Measurements from ENCODE around the gene UBL7.

The UBL7 gene

DNA sequence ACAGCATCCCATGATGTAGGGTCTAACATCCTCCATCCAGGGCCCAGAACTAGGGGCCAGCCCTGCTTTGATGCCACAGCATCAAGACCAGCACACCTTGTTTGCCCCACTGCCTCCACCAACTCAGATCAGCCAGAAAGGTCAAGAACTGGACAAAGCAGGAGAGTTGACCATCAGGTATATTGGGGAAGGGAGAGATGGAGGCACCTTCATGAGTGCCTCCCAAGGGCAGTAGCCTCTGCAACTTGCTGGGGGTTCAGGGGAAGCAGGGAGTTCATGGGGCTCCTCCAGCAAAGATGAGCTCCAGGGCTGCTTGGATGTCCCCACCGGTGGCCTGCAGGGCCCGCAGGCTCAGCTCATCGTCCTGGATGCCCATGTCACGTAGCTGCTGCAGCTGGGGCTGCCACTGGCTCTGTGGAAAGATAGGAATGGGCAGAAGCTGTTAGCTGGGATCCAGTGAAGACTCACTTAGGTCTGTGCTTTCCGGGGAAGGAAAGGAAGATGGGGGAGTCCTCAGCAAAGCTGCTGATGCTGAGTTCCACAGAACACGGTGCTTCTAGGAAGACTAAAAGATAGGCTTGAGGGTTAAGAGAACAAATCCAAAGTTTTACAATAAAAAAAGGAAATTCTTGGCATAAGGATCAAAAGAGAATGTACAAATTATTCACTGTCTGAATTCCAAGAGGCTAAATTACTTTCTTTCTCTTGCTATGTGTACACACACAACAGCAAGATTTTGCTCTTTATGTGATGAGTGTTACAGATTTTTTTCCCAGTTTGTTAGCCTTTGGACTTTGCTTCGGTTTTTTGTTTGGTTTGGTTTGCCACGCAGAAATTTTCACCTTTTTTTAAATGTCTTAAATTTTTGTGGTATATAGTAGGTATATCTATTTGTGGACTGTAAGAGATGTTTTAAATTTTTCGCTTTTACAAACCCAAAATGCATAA is 14.9 kb downstream of the UBL7 start:
- peaks cover 68% of the 10 kb centered on the region for H3K36me3 ChIP-seq
- no peaks in the 10 kb centered on the region for H3K9me3 ChIP-seq
- no peak overlapping the region for H3K27ac ChIP-seq
- H3K4me1 ChIP-seq (ENCODE audit: control insufficient read depth in 1 of 2, insufficient read depth in 1 of 2, low read depth in 1 of 2, low read length in 1 of 2): no peaks in the 10 kb centered on the region
- no peak overlapping the region for H3K4me3 ChIP-seq (ENCODE audit: low read depth in 1 of 2, low read length in 1 of 2)
- TF ChIP-seq, protein P1, sequence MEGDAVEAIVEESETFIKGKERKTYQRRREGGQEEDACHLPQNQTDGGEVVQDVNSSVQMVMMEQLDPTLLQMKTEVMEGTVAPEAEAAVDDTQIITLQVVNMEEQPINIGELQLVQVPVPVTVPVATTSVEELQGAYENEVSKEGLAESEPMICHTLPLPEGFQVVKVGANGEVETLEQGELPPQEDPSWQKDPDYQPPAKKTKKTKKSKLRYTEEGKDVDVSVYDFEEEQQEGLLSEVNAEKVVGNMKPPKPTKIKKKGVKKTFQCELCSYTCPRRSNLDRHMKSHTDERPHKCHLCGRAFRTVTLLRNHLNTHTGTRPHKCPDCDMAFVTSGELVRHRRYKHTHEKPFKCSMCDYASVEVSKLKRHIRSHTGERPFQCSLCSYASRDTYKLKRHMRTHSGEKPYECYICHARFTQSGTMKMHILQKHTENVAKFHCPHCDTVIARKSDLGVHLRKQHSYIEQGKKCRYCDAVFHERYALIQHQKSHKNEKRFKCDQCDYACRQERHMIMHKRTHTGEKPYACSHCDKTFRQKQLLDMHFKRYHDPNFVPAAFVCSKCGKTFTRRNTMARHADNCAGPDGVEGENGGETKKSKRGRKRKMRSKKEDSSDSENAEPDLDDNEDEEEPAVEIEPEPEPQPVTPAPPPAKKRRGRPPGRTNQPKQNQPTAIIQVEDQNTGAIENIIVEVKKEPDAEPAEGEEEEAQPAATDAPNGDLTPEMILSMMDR (IDR thresholded peaks at IDR 0.05): no peak
- H3K27me3 ChIP-seq: no peaks in the 10 kb centered on the region

DNA sequence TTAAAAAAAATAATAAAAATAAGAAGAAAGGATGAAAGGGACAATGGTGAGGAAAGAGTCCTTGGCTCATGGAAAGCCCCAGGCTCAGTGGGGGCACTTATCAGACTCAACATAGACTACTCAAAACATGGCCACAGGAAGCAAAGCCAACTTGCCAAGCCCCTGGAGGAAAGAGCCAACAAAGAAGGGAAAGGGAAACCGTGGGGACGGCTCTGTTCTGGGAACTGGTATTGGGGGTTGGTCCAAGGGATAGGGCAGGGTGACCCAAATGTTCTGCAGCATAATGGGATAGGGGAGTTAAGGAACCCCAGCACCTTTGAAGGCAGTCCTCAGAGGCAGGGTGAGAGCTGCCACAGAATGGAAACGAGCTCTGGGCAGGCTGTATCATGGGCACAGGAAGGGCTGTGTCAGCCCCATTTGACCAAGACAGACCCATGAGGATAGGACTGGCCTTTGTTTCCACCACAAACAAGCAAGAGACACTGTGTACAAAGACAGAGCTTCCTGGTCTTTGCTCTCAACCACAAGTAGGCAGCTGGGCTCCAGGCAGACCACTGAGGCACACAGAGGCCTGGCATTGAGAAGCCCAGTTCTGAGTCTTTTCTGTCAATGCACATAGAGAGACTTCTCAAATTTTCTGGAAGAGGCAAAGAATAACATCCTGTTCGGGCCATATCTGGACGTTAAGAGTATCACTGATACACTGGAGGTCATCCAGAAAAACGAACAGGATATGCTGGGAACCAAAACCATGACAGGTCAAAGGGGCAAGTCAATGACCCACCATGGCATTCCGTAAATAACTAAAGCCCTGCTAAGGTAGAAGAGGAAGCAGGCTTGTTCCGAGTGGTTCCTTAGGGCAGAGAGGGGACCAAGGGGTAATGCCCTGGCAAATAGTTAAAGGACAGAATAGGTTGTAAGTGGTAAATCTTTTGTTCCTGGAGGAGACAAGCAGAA is 16.6 kb downstream of the UBL7 start:
- TF ChIP-seq, protein P1 (IDR thresholded peaks at IDR 0.05): no peak
- no peak overlapping the region for H3K27ac ChIP-seq
- H3K36me3 ChIP-seq: peaks cover 51% of the 10 kb centered on the region

DNA sequence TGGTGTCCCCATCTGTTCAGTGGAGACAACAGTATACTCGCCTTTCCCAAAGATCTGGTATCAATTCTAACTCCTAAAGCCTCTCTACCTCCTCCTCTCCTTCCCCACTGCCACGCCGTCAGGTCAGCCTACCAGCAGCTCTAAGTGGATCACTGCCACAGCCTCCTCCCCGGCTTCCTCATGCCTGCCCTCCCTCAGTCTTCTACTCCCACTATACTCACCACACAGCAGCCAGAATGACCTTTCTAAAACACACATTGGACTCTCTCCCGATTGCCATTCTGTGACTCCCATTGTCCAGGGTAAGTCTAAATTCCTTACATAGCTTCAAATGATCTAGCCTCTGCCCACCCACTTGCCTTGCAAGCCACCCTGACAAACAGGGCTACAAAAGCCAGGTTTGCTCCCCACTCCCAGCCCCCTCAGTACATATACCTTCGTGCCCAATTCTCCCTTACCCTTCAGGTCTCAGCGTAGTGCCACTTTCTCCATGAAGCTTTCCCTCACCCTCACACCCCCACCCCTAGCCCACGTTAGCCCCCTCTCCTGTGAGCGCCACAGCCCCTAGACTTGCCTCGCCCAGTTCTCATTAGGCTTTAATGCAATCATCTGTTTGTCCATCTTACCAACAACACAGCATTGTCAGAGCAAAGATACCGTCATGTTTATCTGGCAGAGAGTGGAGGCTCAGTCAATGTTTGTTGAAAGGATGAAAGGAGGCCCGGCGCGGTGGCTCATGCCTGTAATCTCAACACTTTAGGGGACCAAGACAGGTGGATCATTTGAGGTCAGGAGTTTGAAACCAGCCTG is 17.7 kb downstream of the UBL7 start:
- TF ChIP-seq, protein P1 (IDR thresholded peaks at IDR 0.05): no peak
- Histone ChIP-seq H3K4me1 (ENCODE audit: control insufficient read depth in 1 of 2, insufficient read depth in 1 of 2, low read depth in 1 of 2, low read length in 1 of 2) (no peaks in the 10 kb centered on the region), H3K4me3 (ENCODE audit: low read depth in 1 of 2, low read length in 1 of 2) (no peak overlapping the region), H3K9me3 (no peaks in the 10 kb centered on the region), H3K36me3 (peaks cover 40% of the 10 kb centered on the region), H3K27me3 (no peaks in the 10 kb centered on the region), H3K27ac (no peak overlapping the region)

More for the DNA sequence above, 16.6 kb downstream of the UBL7 start:
- H3K4me3 ChIP-seq (ENCODE audit: low read depth in 1 of 2, low read length in 1 of 2): no peak overlapping the region
- no peaks in the 10 kb centered on the region for H3K4me1 ChIP-seq (ENCODE audit: control insufficient read depth in 1 of 2, insufficient read depth in 1 of 2, low read depth in 1 of 2, low read length in 1 of 2)
- no peaks in the 10 kb centered on the region for H3K9me3 ChIP-seq
- H3K27me3 ChIP-seq: no peaks in the 10 kb centered on the region

DNA sequence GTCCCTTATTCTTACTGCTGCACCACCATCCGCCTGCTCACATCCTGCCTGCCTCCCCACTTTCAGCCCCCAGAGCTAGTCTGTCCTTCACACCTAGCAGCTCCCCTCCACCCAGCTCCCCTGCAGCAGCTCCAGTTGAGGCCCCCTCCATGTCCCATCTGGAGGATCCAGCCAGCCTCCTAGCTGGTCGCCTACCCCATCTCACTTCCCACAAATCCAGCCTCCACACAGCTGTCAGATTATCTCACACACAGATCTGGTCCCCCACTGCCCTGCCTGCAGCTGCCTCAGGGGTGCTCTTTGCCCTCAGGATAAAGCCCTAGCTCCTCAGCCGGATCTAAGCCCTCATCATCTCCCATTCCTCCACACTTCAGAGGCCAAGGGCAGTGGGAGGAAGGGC is 18.4 kb downstream of the UBL7 start:
- peaks cover 33% of the 10 kb centered on the region for H3K36me3 ChIP-seq
- no peak overlapping the region for H3K27ac ChIP-seq
- TF ChIP-seq, protein P1 (IDR thresholded peaks at IDR 0.05): no peak

DNA sequence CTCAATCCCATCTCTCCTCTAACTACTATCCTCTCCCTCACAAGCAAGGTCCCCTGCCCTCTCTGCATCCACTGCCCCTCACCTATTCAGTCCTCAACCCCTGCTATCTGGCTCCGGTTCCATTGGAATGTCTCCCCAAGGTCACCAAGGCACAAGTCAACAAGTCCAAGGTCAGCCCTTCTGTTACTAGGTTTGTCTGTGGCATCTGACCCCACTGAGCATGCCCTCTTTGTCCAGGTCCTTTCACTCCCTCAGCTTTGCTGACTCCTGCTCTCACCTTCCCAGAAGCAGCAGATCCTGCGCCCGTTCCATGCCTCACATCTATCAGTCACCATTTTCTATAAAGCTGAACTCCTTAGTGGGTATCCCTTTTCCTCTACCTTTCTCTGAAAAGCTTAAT is 18.9 kb downstream of the UBL7 start:
- Histone ChIP-seq H3K9me3 (no peaks in the 10 kb centered on the region), H3K27ac (no peak overlapping the region), H3K27me3 (no peaks in the 10 kb centered on the region), H3K36me3 (peaks cover 27% of the 10 kb centered on the region), H3K4me3 (ENCODE audit: low read depth in 1 of 2, low read length in 1 of 2) (no peak overlapping the region), H3K4me1 (ENCODE audit: control insufficient read depth in 1 of 2, insufficient read depth in 1 of 2, low read depth in 1 of 2, low read length in 1 of 2) (no peaks in the 10 kb centered on the region)
- TF ChIP-seq, protein P1 (IDR thresholded peaks at IDR 0.05): no peak

More for the DNA sequence above, 18.4 kb downstream of the UBL7 start:
- H3K27me3 ChIP-seq: no peaks in the 10 kb centered on the region
- H3K4me3 ChIP-seq (ENCODE audit: low read depth in 1 of 2, low read length in 1 of 2): no peak overlapping the region
- H3K4me1 ChIP-seq (ENCODE audit: control insufficient read depth in 1 of 2, insufficient read depth in 1 of 2, low read depth in 1 of 2, low read length in 1 of 2): no peaks in the 10 kb centered on the region
- no peaks in the 10 kb centered on the region for H3K9me3 ChIP-seq
